Testis (tissue), 2 donors: ENCODE measurements around the gene HOOK2.

Experiments
- POLR2A ChIP-seq: fragments of 450-650 bp; IDR thresholded peaks from one replicate; pipeline ENCODE4 v1.6.1; 2017; ENCODE audit warnings: antibody characterized with exemption, mild to moderate bottlenecking, moderate library complexity
- TF ChIP-seq, protein P1 (sequence below), 3 experiments: fragments of 450-650 bp in 2 of 3; fragments of 200-600 bp in 1 of 3; sonication (generic) in 1 of 3; IDR thresholded peaks; one replicate each; pipeline ENCODE4 v1.5.1; 2016 to 2019; ENCODE audit warnings: antibody characterized with exemption in 3 of 3, mild to moderate bottlenecking in 2 of 3, moderate library complexity in 1 of 3

DNA sequence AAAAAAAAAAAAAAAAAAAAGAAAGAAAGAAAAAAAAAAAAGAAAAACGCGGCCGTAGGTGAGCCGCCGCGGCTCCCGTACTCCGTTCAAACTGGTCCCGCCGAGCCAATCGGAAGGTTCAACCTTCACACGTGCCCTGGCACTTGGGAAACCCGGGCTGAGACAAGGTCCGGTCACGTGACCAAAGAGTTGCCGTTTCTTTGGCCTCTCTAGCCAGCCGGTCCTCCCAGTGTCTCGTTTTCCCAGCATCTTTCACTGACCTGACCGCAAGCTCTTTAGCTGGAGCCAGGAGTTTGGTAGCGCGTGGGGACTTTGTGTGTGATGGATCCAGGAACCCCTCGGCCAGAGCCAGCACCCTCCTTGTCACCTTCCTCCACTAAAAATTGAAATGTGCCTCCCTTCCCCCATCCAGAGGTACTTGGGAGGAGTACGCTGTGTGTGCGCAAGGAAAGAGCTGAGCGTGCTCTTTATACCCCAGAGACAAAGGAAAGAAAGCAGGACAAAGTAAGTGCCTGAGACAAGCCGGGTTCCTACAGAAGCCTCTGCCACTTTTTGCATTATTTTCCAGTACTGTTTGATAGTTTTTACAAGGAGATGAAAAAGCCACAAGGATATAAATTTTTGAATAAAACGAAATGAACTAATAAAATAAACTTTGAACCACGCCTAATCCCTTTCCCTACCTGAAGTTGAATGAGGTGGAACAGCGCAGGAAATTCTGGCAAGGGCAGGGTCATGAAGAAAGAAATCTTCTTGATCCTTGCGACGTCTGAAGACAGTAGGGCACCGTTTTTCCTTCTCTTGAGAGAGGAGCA is 52.6 kb downstream of the HOOK2 start:
- TF ChIP-seq, protein P1, sequence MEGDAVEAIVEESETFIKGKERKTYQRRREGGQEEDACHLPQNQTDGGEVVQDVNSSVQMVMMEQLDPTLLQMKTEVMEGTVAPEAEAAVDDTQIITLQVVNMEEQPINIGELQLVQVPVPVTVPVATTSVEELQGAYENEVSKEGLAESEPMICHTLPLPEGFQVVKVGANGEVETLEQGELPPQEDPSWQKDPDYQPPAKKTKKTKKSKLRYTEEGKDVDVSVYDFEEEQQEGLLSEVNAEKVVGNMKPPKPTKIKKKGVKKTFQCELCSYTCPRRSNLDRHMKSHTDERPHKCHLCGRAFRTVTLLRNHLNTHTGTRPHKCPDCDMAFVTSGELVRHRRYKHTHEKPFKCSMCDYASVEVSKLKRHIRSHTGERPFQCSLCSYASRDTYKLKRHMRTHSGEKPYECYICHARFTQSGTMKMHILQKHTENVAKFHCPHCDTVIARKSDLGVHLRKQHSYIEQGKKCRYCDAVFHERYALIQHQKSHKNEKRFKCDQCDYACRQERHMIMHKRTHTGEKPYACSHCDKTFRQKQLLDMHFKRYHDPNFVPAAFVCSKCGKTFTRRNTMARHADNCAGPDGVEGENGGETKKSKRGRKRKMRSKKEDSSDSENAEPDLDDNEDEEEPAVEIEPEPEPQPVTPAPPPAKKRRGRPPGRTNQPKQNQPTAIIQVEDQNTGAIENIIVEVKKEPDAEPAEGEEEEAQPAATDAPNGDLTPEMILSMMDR (IDR thresholded peaks at IDR 0.05): no peak
- TF ChIP-seq POLR2A: no peak
